ENCODE data around the gene FAT3. TPM values are rescaled to one million over a fixed set of nuclear protein-coding genes. Genes with fewer than 3 reads are reported as not detected.
A peak's percentile ranks its signal among the peaks of the same experiment; 100 is the strongest.

Gene FAT3
- total and polyA plus RNA-seq, 2 donors (not counting 1 experiment from before 2014, with no cell fraction given): 3.9 to 5.9 TPM

GRCh38 chr11:92268546-92268945 lies 43.9 kb downstream of the FAT3 start:
- Histone ChIP-seq H3K36me3 (ENCODE audit: control insufficient read depth, insufficient read depth, low read length) (no peaks in the 10 kb centered on the region), H3K9me3 (ENCODE audit: control insufficient read depth, insufficient read depth, low read depth, low read length) (no peaks in the 10 kb centered on the region), H3K4me2 (ENCODE audit: extremely low read depth, insufficient read depth, low read length) (peak overlapping the region; percentile 54), H2AFZ (ENCODE audit: low read length) (no peak overlapping the region), H3K79me2 (ENCODE audit: control insufficient read depth, insufficient read depth, low read length) (no peaks in the 10 kb centered on the region), H3K27ac (ENCODE audit: insufficient read depth, low read length) (no peak overlapping the region), H3K4me3 (replicated peaks in 1 of 4; ENCODE audit: control extremely low read depth in 1 of 4, insufficient read depth in 1 of 4, low read depth in 3 of 4, low read length in 4 of 4) (no peak overlapping the region), H3K4me1 (ENCODE audit: control insufficient read depth, extremely low read depth, insufficient read depth, low read length) (peaks cover 6% of the 10 kb centered on the region), H3K27me3 (ENCODE audit: control insufficient read depth, insufficient read depth, low read length) (no peaks in the 10 kb centered on the region), H4K20me1 (ENCODE audit: control insufficient read depth, extremely low read depth, insufficient read depth, low read length) (no peaks in the 10 kb centered on the region), H3K9ac (ENCODE audit: insufficient read depth, low read length) (no peak overlapping the region)
- TF ChIP-seq CTCF (conservative IDR thresholded peaks at IDR 0.05 in 1 of 2, IDR thresholded peaks at IDR 0.05 in 1 of 2; ENCODE audit: low read depth in 1 of 2, low read length in 2 of 2) (no peak), EZH2 (IDR thresholded peaks at IDR 0.05; ENCODE audit: low read length, missing control alignments) (no peak)
- DNase-seq (ENCODE audit: low read depth in 2 of 2): peak in 1 of 2 donors; percentile 25

GRCh38 chr11:92269021-92269420 lies 44.4 kb downstream of the FAT3 start:
- no peak for TF ChIP-seq CTCF (conservative IDR thresholded peaks at IDR 0.05 in 1 of 2, IDR thresholded peaks at IDR 0.05 in 1 of 2; ENCODE audit: low read depth in 1 of 2, low read length in 2 of 2)
- Histone ChIP-seq H3K4me3 (replicated peaks in 1 of 4; ENCODE audit: control extremely low read depth in 1 of 4, insufficient read depth in 1 of 4, low read depth in 3 of 4, low read length in 4 of 4) (no peak overlapping the region), H3K27me3 (ENCODE audit: control insufficient read depth, insufficient read depth, low read length) (no peaks in the 10 kb centered on the region), H3K79me2 (ENCODE audit: control insufficient read depth, insufficient read depth, low read length) (no peaks in the 10 kb centered on the region), H4K20me1 (ENCODE audit: control insufficient read depth, extremely low read depth, insufficient read depth, low read length) (no peaks in the 10 kb centered on the region), H3K9ac (ENCODE audit: insufficient read depth, low read length) (no peak overlapping the region), H3K9me3 (ENCODE audit: control insufficient read depth, insufficient read depth, low read depth, low read length) (no peaks in the 10 kb centered on the region), H2AFZ (ENCODE audit: low read length) (no peak overlapping the region), H3K4me1 (ENCODE audit: control insufficient read depth, extremely low read depth, insufficient read depth, low read length) (peaks cover 6% of the 10 kb centered on the region), H3K36me3 (ENCODE audit: control insufficient read depth, insufficient read depth, low read length) (no peaks in the 10 kb centered on the region), H3K4me2 (ENCODE audit: extremely low read depth, insufficient read depth, low read length) (peak overlapping the region; percentile 7), H3K27ac (ENCODE audit: insufficient read depth, low read length) (no peak overlapping the region)
- DNase-seq (ENCODE audit: low read depth in 2 of 2): peak; percentile 21 to 84

DNA sequence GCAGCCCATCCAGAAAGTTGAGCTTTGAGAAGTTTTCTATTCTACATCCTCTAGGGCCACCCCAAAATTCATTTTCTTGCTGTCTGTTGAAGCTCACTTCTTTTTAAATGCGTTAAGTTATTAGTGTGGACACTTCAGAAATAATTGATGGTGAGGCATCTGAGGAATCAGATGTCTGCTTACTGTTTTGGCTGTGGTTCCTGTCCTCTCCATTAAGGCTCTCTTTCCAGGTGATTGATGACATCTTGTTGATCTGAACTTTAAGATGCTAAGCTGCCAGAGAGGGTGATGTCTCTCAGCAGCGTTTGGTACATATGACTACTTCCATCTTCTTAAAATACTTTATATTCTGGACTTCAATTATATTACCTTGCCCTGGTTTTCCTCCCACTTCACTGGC lies 45.2 kb downstream of the FAT3 start:
- Histone ChIP-seq H3K4me2 (ENCODE audit: extremely low read depth, insufficient read depth, low read length) (no peak overlapping the region), H3K9ac (ENCODE audit: insufficient read depth, low read length) (no peak overlapping the region), H3K4me1 (ENCODE audit: control insufficient read depth, extremely low read depth, insufficient read depth, low read length) (peaks cover 6% of the 10 kb centered on the region), H3K4me3 (replicated peaks in 1 of 4; ENCODE audit: control extremely low read depth in 1 of 4, insufficient read depth in 1 of 4, low read depth in 3 of 4, low read length in 4 of 4) (no peak overlapping the region), H3K36me3 (ENCODE audit: control insufficient read depth, insufficient read depth, low read length) (no peaks in the 10 kb centered on the region), H3K79me2 (ENCODE audit: control insufficient read depth, insufficient read depth, low read length) (no peaks in the 10 kb centered on the region), H3K27ac (ENCODE audit: insufficient read depth, low read length) (no peak overlapping the region), H3K27me3 (ENCODE audit: control insufficient read depth, insufficient read depth, low read length) (no peaks in the 10 kb centered on the region), H3K9me3 (ENCODE audit: control insufficient read depth, insufficient read depth, low read depth, low read length) (no peaks in the 10 kb centered on the region), H2AFZ (ENCODE audit: low read length) (no peak overlapping the region), H4K20me1 (ENCODE audit: control insufficient read depth, extremely low read depth, insufficient read depth, low read length) (no peaks in the 10 kb centered on the region)
- no peak for TF ChIP-seq EZH2 (IDR thresholded peaks at IDR 0.05; ENCODE audit: low read length, missing control alignments)
- no peak for TF ChIP-seq CTCF (conservative IDR thresholded peaks at IDR 0.05 in 1 of 2, IDR thresholded peaks at IDR 0.05 in 1 of 2; ENCODE audit: low read depth in 1 of 2, low read length in 2 of 2)
- DNase-seq (ENCODE audit: low read depth in 2 of 2): peak in 1 of 2 donors; percentile 21

Measured in fibroblast of lung (primary cell).